GM12878 (cell line): ENCODE data around the gene PRKCB. TPM values are rescaled to one million over a fixed set of nuclear protein-coding genes. Genes with fewer than 3 reads are reported as not detected.

Experiments
- ATAC-seq: fragments of 200-7000 bp; cut with Tn5 transposase; 3 replicates; pipeline ENCODE4 v1.9.1; 2020; ENCODE audit warnings: mild to moderate bottlenecking, moderate library complexity
- BruUV-seq: library from RNA; stranded (reverse); fragments of 400-500 nt; replicated peaks from 2 replicates; lab custom pipeline; 2021; lab: Mats Ljungman, UMichigan
- CTCF ChIA-PET: fragments of 300-600 bp; sonication (Branson Sonifier 250); formaldehyde crosslinking; extraction: SDS; loops from one replicate; lab custom pipeline; 2021; ENCODE audit warnings: inconsistent platforms; lab: Yijun Ruan, JAX
- POLR2A ChIA-PET: fragments of 350-600 bp; formaldehyde crosslinking; extraction: SDS; loops from one replicate; lab custom pipeline; 2021; ENCODE audit warnings: inconsistent platforms; lab: Charles Lee
- RAD21 ChIA-PET: fragments of 300-600 bp; sonication (Branson Sonifier 250); formaldehyde crosslinking; loops from one replicate; lab custom pipeline; 2023; ENCODE audit warnings: antibody characterized with exemption; ENCODE audit not compliant: unreplicated experiment; lab: Charles Lee
- SMC1A ChIA-PET: fragments of 300-600 bp; sonication (Branson Sonifier 250); formaldehyde crosslinking; loops from one replicate; lab custom pipeline; 2023; ENCODE audit not compliant: unreplicated experiment, uncharacterized antibody; lab: Charles Lee
- DNase-seq: peaks from one replicate; pipeline ENCODE4 v3.0.0-alpha.2; 2011; ENCODE audit warnings: low read depth, low spot score
- FAIRE-seq: peaks from 3 replicates; lab custom pipeline; 2011; peaks lifted over from hg19 to GRCh38; lab: Jason Lieb, UNC
- H2AFZ ChIP-seq: 2 replicates; pipeline ENCODE4 v1.6.0; 2011; ENCODE audit warnings: low read depth, low read length, control low read depth; ENCODE audit not compliant: control insufficient read depth
- H3K27ac ChIP-seq: 2 replicates; pipeline ENCODE4 v1.5.1; 2011; ENCODE audit warnings: control low read depth; ENCODE audit not compliant: control insufficient read depth, insufficient read depth
- H3K27me3 ChIP-seq, 2 experiments: replicated peaks in 1 of 2; 2 replicates each; pipeline versions ENCODE4 v1.6.0 to v1.6.1; 2011; ENCODE audit warnings: low read length in 1 of 2; ENCODE audit not compliant: control insufficient read depth in 2 of 2, insufficient read depth in 2 of 2
- H3K36me3 ChIP-seq, 2 experiments: 2 replicates each; pipeline ENCODE4 v1.5.1; 2011; ENCODE audit warnings: low read length in 1 of 2; ENCODE audit not compliant: control insufficient read depth in 2 of 2, insufficient read depth in 2 of 2
- H3K4me1 ChIP-seq: 2 replicates; pipeline ENCODE4 v1.6.1; 2011; ENCODE audit warnings: mild to moderate bottlenecking, low read length, moderate library complexity, mixed read lengths; ENCODE audit not compliant: control insufficient read depth, insufficient read depth
- H3K4me2 ChIP-seq: 2 replicates; pipeline ENCODE4 v1.6.0; 2011; ENCODE audit warnings: control low read depth; ENCODE audit not compliant: control insufficient read depth, insufficient read depth
- H3K4me3 ChIP-seq: fragments of 200-600 bp; sonication (generic); 2 replicates; pipeline ENCODE4 v1.5.1; 2016
- H3K79me2 ChIP-seq: 2 replicates; pipeline ENCODE4 v1.6.0; 2011; ENCODE audit warnings: low read length; ENCODE audit not compliant: control insufficient read depth, insufficient read depth
- H3K9ac ChIP-seq: 2 replicates; pipeline ENCODE4 v1.8.0; 2011; ENCODE audit warnings: low read length, control low read depth, mixed read lengths; ENCODE audit not compliant: control insufficient read depth, insufficient read depth
- H3K9me3 ChIP-seq: replicated peaks from 3 replicates; pipeline ENCODE4 v1.5.1; 2011; ENCODE audit warnings: mild to moderate bottlenecking, low read length; ENCODE audit not compliant: control insufficient read depth, insufficient read depth
- H4K20me1 ChIP-seq: 2 replicates; pipeline ENCODE4 v1.6.0; 2011; ENCODE audit not compliant: control insufficient read depth, insufficient read depth
- EP300 ChIP-seq, 2 experiments: fragments of 150-350 bp in 1 of 2; IDR thresholded peaks; 2 replicates each; pipeline ENCODE4 v1.6.1; 2011 to 2012; ENCODE audit warnings: low read depth in 2 of 2, low read length in 2 of 2, borderline replicate concordance in 1 of 2, improper control_type of control experiment in 1 of 2, inconsistent platforms in 1 of 2; ENCODE audit not compliant: control insufficient read depth in 1 of 2
- RBBP5 ChIP-seq: fragments of 200-600 bp; sonication (generic); conservative IDR thresholded peaks from 2 replicates; pipeline ENCODE4 v1.6.1; 2016
- TBL1XR1 ChIP-seq: IDR thresholded peaks from 2 replicates; pipeline ENCODE4 v1.6.1; 2012; ENCODE audit warnings: low read depth, low read length, improper control_type of control experiment
- WGBS: methylation state at CpG from one replicate; pipeline ENCODE4 v1.1.6; 2016; ENCODE audit warnings: low lambda C conversion rate; ENCODE audit not compliant: insufficient replicate concordance, insufficient coverage; ENCODE audit errors: missing lambda C conversion rate; 5-methylcytosine and 5-hydroxymethylcytosine counted together
- in situ Hi-C: fragments of 300-500 bp; cut with MboI; formaldehyde crosslinking; loops from 9 replicates; pipeline ENCODE4 v1.14.3; 2018; ENCODE audit warnings: mixed read lengths
- intact Hi-C: fragments of 100-400 bp; cut with micrococcal nuclease; formaldehyde crosslinking; loops from one replicate; pipeline ENCODE4 v1.14.2; 2022; ENCODE audit not compliant: unreplicated experiment
- polyA plus RNA-seq, 11 experiments: library from polyadenylated mRNA; depleted of rRNA in 4 of 11; unstranded in 6 of 11; stranded (reverse) in 5 of 11; fragments of >200 nt; fragmentation: Nextera tagmentation in 4 of 11; fragmentation: Illumina TruSeq in 1 of 11; extraction: Ambion mirVana in 4 of 11; extraction: Trizol in 1 of 11; gene quantifications; 1 replicate in 1 of 11; 2 replicates in 10 of 11; pipeline versions ENCODE4 v1.2.1 to v1.2.3, GENCODE V29; 2011 to 2016; ENCODE audit warnings: inconsistent platforms in 2 of 11, missing spikeins in 2 of 11, low read depth in 1 of 11
- total RNA-seq, 4 experiments: library from RNA; depleted of rRNA in 3 of 4; stranded (reverse); fragments of >200 nt in 3 of 4; fragmentation: Illumina TruSeq in 1 of 4; extraction: Trizol in 1 of 4; gene quantifications; 2 replicates each; pipeline versions ENCODE4 v1.2.1 to v1.2.3, GENCODE V29; 2013 to 2021
- TF ChIP-seq, protein P1 (sequence below): fragments of 450-650 bp; IDR thresholded peaks from 2 replicates; pipeline ENCODE4 v1.6.1; 2017; ENCODE audit warnings: low read depth, mild to moderate bottlenecking, moderate library complexity

PRKCB gene
- total and polyA plus RNA-seq, 10 of the 15 experiments (the other 5 are each of a cell fraction or from before 2014, with no cell fraction given), result 21.4 to 158 (median 97.3) TPM

DNA sequence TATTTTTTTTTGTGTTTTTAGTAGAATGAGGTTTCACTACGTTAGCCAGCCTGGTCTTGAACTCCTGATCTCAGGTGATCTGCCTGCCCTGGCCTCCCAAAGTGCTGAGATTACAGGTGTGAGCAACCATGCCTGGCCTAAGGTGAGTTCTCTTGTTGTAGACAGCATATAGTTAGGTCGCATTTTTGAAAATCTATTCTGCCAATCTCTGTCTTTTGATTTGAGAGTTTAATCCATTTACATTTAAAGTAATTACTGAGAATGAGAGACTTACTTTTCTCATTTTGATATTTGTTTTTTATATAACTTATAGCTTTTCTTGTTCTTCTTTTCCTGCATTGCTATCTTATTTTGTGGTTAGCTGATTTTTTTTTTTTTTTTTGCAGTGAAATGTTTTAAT is 6.3 kb upstream of the PRKCB start:
- no peaks in the 10 kb centered on the region for H3K79me2 ChIP-seq
- no peak overlapping the region for H3K4me3 ChIP-seq
- DNase-seq, result no peak
- TF ChIP-seq RBBP5 (no peak), EP300 (IDR thresholded peaks at IDR 0.05; ENCODE audit: borderline replicate concordance in 1 of 2, control insufficient read depth in 1 of 2, low read depth in 2 of 2, low read length in 2 of 2) (no peak), TBL1XR1 (no peak)
- TF ChIP-seq, protein P1, sequence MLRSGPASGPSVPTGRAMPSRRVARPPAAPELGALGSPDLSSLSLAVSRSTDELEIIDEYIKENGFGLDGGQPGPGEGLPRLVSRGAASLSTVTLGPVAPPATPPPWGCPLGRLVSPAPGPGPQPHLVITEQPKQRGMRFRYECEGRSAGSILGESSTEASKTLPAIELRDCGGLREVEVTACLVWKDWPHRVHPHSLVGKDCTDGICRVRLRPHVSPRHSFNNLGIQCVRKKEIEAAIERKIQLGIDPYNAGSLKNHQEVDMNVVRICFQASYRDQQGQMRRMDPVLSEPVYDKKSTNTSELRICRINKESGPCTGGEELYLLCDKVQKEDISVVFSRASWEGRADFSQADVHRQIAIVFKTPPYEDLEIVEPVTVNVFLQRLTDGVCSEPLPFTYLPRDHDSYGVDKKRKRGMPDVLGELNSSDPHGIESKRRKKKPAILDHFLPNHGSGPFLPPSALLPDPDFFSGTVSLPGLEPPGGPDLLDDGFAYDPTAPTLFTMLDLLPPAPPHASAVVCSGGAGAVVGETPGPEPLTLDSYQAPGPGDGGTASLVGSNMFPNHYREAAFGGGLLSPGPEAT, result no peak
- H3K4me1 ChIP-seq, result peaks cover 21% of the 10 kb centered on the region
- no peak overlapping the region for H3K4me2 ChIP-seq
- WGBS, result 75% methylated on average over 2 of the region's 2 CpGs
- no peak overlapping the region for H3K27ac ChIP-seq
- ChIA-PET POLR2A (interaction anchor here (0.6 kb wide), 1 partner anchor 123 kb away, joined by 3 read pairs; no protein-coding TSS in a partner anchor), CTCF (interaction anchor here (0.7 to 11.6 kb wide), 4 partner anchors 12 to 186 kb away, joined by 3 to 89 read pairs (median 4); no protein-coding TSS in a partner anchor), SMC1A (interaction anchor here (1.0 to 3.4 kb wide), 3 partner anchors 22 to 215 kb away, joined by 3 to 12 read pairs (median 5); no protein-coding TSS in a partner anchor), RAD21 (interaction anchor here (3.6 kb wide), 1 partner anchor 26 kb away, joined by 14 read pairs; no protein-coding TSS in a partner anchor)
- H3K9me3 ChIP-seq, result peaks cover 4% of the 10 kb centered on the region; the same call in 2 of the 3 replicates
- no peak for ATAC-seq
- H3K36me3 ChIP-seq, result no peaks in the 10 kb centered on the region
- FAIRE-seq, result no peak
- H4K20me1 ChIP-seq, result no peaks in the 10 kb centered on the region
- H3K9ac ChIP-seq, result no peak overlapping the region
- no peaks in the 10 kb centered on the region for H3K27me3 ChIP-seq
- in situ Hi-C loops (no loop called here), intact Hi-C loops (no loop called here)
- BruUV-seq, result no TSS peak
- H2AFZ ChIP-seq, result no peak overlapping the region
